G401.6 (cell line): Measurements from ENCODE around the gene ENPP1.

ENCODE experiments used
- FAIRE-seq: peaks from 2 replicates; lab custom pipeline; 2012; peaks lifted over from hg19 to GRCh38; lab: Jason Lieb, UNC

ENPP1 gene

DNA sequence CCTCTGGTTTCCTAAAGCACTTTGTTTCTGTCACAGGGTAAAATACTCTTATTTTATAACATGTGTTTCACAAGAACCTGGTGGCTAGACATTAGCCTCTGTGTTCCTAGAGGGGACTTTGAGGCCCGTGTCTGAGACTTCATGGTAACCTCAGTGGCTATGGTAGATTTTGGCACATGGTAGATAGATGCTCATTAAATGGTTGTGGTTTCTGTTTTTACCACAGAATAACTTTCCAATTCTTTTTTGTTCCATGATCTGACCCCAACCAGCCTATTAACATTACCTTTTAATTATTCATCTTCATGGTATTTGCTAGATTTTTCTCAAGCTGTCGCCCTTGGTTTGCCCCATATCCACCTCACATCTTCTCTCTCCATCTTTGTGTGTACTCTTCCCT is 109.0 kb downstream of the ENPP1 start:
- no peak for FAIRE-seq

DNA sequence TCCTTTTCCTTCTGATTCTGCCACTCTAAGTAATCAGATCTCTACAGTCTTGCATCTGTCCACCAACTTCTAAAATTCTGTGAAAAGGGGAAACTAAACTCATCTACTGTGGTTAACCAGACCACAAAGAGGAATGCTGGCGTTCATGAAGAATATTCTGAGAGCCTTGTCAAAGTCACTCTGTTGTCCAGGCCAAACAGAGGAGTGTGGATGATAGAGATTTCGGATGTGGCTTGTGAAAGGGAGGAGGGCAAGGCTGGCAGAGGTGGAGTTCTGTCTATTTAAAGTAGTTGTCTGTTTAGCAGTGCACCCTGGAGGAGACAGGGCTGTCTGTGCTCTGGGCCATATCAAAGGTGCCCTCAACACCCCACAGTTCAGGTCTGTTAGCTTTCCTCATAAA is 109.5 kb downstream of the ENPP1 start:
- no peak for FAIRE-seq

DNA sequence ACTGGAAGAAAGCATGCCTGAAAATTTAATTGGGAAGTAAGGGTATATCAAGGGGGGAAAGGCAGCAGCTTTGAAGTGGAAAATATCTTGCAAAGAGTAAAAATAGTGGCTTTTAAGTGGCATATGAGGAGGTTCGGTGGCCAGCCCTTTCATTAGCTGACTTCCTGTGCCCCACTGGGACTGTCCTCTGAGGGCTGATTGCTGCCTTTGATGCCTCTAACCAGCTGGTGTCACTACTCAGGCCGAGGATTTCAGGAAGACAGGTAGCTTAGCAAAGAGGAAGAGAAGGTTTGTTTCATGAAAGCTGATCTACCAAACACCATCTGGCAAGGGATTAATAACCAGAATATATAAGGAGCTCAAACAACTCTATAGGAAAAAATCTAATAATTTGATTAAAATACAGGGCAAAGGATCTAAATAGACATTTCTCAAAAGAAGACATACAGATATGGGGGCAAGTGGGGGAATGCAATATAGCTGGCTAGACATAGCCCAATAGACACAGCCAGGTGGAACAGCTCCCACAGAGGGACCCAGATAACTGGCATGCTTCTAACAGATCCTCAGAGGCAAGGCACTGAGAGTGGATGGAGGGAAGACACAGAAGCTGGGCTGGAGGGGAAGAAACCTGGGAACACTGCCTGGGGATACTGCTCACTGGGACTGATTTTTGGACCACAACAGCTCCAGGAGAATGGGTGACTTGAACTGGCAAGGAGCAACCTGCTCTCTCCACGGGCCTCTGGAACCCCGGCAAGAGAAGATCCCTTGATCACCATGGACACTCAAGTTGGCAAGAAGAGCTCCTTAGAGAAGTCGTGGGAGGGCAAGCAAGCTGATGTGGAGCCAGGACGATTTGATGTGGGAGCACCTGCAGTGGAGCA is 110.2 kb downstream of the ENPP1 start:
- no peak for FAIRE-seq

DNA sequence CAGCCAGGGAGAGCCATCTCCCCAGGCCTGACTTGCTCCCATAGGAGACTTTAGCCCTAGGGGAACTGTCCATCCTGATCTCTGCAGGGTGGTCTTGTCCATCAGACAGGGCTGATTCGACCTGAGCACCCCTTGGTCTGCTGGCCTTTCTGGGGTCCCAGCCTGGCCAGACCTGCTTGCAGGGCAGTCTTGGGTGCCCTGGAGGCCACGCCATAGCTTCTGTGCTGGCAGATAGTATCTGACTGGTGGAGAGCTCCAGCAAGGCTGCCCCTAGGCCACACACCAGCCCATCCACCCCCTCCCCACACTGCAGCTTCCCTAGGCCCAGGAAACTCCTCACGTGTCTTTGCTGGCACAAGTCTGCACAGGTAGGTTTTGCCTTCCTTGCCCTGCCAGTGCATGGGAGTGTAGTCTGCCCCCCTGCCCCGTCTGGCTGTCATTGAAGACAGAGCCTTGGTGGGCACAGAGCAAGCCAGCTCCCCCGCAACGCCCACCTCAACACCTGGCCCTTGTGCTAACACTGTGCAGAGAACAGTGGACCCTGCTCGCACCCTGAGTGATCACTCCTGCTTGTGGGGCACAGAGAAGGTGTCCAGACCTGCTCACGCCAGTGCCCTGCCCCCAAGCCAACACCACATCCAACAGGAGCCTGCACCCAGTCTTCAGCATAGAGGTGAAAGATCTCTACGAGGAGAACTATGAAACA is 111.0 kb downstream of the ENPP1 start:
- FAIRE-seq = no peak

DNA sequence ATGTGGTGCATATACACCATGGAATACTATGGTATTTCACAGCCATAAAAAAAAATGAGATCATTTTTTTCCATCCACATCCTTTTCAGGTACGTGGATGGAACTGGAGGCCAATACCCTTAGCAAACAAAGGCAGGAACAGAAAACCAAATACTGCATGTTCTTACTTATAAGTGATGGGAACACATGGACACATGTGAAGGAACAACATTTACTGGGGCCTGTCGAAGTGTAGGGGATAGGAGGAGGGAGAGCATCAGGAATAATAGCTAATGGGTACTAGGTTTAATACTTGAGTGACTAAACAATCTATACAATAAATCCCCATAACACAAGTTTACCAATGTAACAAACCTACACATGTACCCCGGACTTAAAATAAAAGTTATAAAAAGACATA is 112.8 kb downstream of the ENPP1 start:
- no peak for FAIRE-seq

DNA sequence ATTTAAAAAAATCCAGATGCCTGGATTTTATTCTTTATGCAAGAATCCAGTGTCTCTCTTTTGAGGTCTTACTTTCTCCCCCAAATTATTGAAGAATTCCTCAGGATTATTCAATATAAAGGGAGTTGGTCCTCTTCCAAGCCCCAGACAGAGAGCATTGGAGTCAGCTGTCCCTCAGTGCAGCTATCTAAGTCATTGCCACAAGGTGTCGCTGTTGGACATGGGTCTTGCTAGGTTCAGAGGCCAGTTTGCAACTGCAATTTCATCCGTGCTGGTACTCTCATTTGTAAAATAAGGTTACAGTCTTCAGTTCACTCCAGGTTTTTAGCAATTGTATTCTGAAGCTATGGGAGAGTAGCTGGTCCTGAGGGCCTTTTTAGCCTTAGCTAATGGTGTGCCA is 115.5 kb downstream of the ENPP1 start:
- peak; percentile 76 for FAIRE-seq

DNA sequence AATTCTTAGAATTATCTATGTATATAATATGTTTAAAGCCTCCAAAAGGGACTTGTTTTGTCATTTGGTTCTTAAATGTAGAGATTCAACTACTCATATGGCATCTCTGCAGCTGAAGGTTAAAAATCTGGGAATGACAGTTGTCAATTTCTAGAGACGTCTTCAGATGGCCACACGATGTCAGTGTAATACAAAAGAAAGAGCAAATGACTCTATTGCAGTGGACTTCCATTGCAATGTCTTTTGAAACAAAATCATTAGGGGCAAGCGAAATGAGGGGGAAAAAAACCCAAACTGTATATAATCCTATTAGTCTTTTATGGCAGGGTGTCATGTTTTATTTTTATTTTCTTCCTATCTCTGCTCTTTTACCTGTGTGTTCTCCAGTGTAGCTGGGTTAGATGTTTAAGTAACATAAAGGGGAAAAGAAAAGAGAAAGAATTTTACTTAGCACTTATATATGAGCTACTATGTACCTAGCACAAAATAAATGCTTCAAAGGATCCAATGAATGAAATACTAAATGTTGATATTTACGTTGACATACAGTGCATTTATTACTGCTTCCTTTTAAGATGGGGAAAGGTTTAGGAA is 117.2 kb downstream of the ENPP1 start:
- peak; percentile 96 for FAIRE-seq

DNA sequence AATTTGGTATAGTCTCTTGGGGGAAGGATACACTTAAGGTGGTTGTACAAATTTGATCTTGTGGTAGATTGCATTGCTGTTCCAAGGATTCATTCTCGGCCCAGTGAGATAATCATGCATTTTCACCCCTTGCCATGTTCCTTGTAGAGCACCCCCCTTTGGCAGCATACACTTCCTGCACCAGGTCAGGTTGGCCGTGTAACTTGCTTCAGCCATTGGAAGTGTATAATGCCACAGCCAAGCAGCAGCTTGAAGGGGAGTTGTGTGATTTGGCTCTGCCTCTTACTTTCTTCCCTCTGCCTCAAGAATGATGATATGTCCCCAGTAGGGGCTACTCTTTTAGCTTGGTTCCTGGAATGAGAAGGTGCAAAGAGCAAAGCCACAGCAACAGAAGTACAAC is 121.4 kb downstream of the ENPP1 start:
- no peak for FAIRE-seq

DNA sequence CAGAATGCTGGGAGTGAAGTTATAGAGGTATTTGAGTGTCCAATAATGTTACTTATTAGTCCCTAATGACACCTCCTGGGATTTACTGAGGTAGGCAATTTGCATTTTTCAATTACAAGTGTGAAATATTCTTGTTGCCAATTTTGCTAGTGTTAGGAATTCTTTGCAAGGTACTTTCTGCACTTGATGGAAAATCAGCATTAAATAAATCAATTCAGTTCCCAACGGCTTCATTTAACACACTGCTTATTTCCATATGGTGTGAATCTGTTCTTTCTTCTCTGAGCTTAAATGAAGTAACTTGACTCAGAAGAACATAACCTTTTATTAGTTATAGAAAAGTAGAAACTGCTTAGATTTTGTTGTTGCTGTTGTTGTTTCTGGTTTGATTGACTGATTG is 122.2 kb downstream of the ENPP1 start:
- no peak for FAIRE-seq

DNA sequence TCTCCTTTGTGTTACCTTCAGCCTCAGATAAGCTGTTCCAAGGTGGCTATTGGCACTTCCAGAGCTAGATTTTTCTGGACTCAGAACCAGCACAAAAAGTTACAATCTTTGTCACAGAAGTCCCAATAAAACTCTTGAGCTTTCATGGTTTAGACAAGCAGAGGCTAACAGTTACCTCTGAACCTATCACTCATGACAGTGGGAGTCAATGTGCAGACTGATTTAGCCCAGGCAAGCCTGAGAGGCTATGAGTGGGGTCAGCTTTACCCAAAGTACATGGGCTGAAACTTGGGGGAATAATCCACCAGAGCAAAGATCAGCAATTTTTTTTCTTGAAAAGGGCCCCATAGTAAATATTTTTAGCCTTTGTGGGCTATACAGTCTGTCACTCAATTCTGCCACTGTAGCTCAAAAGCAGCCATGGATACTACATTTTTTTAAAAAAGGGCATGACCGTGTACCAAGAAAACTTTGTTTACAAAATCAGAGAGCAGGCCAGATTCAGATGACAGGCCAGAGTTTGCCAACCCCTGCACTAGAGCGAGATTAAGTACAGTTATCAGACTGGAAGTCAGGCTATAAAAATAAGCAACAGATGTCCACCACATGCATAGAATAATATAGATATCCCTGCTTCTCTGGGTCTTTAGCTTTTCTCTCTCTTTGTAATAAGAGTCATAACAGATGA is 123.4 kb downstream of the ENPP1 start:
- FAIRE-seq = no peak

DNA sequence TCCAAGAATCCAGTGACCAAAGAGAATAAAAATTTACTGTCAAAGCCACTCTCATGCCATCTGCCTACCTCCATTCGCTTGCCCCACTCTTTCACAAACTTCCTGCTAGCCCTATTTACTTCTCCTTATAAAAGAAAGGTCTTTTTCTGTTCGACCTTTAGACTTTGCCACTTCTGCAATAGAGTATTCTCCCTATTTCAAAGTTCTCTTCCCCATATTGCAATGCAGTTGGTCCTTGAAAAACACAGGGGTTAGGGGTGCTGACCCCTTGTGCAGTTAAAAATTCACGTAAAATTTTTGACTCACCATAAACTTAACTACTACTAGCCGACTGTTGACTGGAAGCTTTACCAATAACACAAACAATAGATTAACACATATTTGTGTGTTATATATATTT is 128.3 kb downstream of the ENPP1 start:
- FAIRE-seq = no peak

DNA sequence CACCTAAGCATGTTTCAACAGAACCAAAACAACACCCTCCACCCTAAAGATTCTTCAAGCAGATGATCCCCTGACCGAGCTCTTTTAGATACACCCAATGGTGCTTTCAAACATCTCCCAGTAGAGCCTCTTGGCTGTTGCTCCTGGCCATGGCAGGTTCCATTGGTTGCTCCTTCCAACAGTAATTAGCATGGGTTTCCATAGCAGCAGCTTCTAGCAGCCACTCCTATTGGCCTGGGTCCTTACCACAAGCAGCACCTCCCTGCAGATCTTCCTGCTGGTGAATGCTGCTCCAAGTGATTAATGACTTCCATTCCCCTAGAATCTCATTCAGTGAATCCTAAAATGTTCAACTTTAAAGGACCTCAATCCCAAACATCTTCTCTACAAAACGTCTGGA is 129.4 kb downstream of the ENPP1 start:
- FAIRE-seq = no peak

DNA sequence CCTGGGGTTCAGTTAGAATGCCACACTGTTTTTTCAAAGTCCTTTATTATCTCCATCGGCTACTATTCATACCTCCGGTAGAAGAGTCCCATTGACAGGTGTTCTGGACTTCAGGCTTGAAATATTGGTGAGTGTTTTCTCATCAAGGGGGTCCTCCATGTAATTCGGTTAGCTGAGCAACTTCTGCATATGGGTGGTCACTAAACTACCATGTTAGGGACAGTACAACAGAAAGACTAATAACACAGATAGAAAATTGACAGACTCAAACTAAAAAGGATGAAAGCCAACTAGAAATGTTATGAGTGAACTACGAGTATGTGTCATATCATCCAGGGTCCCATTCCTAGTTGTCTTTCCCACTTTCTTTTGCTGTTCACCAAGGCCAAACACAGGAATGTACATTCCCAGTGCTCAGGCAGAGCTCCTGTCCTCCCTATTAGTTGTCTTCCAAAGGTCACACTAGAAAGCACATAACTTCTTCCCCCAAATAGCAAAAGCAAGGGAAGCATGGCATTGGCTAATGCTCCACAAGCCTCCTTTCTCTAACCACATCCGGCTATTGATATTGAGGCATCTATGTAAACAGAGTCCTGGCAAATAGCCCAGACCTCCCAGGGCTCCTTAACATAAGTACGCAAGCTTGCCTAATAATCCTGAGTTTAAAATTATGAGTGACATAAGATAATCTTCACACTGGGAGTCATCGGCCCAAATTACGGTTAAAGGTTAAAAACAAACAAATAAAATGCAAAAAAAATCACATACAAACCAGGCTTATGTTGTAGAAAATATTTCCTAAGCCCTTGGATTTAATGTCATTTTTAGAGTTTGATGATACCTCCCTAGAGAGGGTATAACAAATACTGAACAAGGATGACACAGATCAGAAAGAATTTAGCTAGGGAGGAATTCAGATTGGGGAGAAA is 130.1 kb downstream of the ENPP1 start:
- FAIRE-seq = no peak
